GM12891 (cell line): ENCODE measurements around the gene GPC6.

Experiments
- DNase-seq: peaks from one replicate; pipeline ENCODE4 v3.0.0; 2011; ENCODE audit warnings: low spot score; ENCODE audit not compliant: insufficient read length
- FAIRE-seq: peaks from 2 replicates; lab custom pipeline; 2011; peaks lifted over from hg19 to GRCh38; lab: Jason Lieb, UNC
- PAX5 ChIP-seq: IDR thresholded peaks from 2 replicates; pipeline ENCODE4 v1.6.1; 2011; ENCODE audit warnings: low read length, moderate library complexity, mild to moderate bottlenecking; ENCODE audit not compliant: insufficient read depth, severe bottlenecking
- POLR2A ChIP-seq: IDR thresholded peaks from 2 replicates; pipeline ENCODE4 v1.6.1; 2011; ENCODE audit warnings: low read depth, low read length, control low read depth
- POLR2AphosphoS5 ChIP-seq: IDR thresholded peaks from 2 replicates; pipeline ENCODE4 v1.6.1; 2011; ENCODE audit warnings: low read depth, low read length, control low read depth
- POU2F2 ChIP-seq: IDR thresholded peaks from 2 replicates; pipeline ENCODE4 v1.6.1; 2011; ENCODE audit warnings: low read depth, mild to moderate bottlenecking, control low read depth, low read length, moderate library complexity
- SPI1 ChIP-seq: IDR thresholded peaks from 2 replicates; pipeline ENCODE4 v1.6.1; 2011; ENCODE audit warnings: low read depth, low read length, control low read depth
- TAF1 ChIP-seq: IDR thresholded peaks from 2 replicates; pipeline ENCODE4 v1.6.1; 2011; ENCODE audit warnings: low read depth, low read length, control low read depth

GPC6 gene

DNA sequence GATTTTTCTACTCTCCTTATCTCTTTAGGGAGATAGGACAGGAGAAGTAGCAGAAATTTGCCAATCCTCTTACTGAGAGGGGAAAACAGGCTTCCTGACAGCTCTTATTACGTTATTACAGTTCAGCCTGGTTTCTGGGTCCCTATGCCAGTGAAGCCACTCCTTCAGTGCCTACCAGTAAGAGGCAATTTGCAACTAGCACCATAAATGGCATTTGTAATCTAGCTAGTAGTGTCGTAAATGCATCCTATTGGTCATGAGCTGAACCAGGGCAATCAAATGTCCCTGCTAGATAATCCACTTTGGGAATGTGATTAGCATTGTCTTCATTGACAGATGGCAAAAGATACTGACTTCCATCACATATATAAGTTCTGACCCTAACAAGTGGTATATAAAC lies 824.1 kb downstream of the GPC6 start:
- TF ChIP-seq POU2F2 (no peak), SPI1 (no peak), POLR2AphosphoS5 (no peak), POLR2A (no peak), PAX5 (no peak)
- no peak for DNase-seq
- no peak for FAIRE-seq

DNA sequence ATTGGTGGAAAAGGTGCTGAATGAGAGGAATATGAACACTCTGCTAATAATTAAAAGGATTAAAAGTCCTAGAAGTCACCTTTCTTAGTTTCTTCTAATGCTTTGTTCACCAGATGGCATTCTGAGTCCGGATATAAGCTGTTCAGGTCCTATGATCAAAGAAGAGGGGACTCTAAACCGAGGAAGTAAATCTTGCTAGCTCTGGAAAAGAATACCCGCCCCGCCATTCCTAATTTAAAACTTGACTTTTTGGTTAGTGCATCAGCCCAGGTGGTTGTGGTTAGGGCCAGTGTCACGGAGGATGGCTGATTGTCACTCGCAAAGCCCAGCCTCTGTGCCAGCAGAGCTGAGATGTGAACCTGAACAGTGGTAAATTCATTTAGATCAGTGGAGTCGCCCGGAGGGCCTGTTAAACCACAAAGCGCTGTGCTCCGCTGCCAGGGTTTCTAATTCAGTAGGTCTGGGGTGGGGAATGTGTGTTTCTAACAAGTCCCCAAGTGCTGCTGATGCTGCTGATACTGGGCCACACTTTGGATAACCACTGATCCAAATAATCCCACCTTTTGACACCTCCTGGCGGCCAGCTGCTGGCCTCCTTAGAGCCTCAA lies 827.5 kb downstream of the GPC6 start:
- FAIRE-seq (no peak), DNase-seq (no peak)
- TF ChIP-seq POU2F2, result no peak
- TF ChIP-seq SPI1, result no peak
- no peak for TF ChIP-seq POLR2AphosphoS5
- no peak for TF ChIP-seq PAX5
- TF ChIP-seq POLR2A, result no peak
- no peak for TF ChIP-seq TAF1

DNA sequence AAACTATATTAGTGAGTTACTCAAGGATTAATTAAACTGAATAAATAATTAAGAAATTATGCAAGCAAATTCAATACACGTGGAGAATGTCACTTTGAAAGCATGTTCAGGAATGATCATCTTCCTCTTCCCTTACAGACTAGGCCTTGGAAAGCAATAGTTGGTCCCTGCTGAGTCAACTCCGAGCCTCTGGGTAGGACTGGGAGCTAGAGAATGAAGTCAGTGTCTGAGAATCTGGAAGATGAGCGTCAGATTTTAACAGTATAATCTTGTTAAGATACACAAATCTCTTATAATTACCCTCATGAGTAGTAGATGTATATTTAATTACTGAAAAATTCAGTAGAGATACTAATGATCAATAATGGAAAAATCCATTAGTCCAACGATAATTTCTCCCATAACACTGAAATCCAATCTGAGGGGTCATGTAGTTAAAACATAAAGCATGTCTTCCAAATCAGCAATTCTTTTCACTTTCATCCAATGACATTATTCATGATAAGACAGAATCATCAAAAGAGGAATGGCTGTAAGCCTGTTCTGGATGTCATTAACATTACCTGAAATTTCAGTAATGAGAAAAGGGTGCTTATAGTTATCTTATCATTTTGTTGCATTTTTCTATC lies 829.9 kb downstream of the GPC6 start:
- TF ChIP-seq PAX5 (no peak), POLR2AphosphoS5 (no peak), POU2F2 (no peak), SPI1 (no peak), TAF1 (no peak), POLR2A (no peak)
- DNase-seq, result no peak
- FAIRE-seq, result no peak

DNA sequence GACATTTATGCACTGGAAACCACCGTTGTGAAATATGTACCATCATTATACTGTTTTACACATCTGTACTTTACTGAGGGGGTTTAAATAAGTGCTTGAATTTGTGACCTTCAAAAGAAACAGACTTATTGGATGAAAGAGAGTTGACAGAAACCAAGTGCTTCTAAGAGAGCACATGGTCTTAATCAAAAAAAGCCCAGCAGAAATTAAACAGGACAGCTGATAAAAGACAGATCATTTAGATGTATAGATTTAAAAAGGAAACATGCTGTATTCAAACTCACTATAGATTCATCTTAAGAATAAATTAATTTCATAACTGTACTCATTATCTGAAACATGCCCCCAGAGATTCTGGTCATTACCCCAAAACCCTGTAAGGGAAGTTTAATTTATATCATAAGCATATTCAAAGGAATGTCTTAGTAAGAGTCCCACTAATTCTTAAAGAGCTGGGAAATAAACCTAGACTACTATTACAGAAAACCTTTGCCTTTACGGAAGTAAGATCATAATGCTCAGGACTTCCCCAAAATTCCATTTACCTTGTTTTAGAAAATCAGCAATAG lies 831.1 kb downstream of the GPC6 start:
- TF ChIP-seq TAF1 (no peak), POLR2AphosphoS5 (no peak), POLR2A (no peak), PAX5 (no peak), POU2F2 (no peak), SPI1 (no peak)
- FAIRE-seq (no peak), DNase-seq (no peak)

DNA sequence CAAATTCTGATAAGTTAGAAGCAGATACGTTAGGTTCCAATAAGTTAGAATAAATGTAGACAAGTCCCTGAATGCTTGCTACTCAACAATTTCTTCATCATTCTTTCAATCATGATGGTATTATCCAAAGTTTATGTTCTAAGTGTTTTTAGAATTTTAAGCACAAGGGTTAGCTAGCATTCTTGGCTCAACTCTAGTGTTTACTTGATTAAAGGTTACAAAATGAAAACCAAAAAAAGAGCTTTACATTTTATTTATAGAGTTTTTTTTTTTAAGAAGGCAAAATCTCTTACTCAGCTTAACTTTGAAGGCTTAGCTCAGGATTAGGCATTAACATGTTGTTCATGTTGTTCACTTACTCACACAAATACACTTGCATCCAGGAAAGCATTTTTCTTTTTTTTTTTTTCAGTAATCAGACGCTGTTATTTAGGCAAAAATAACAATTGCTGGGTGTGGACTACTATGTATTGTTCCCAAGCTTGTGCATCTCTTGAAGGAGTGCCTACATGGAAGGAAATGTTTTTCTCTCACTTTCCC lies 832.3 kb downstream of the GPC6 start:
- no peak for FAIRE-seq
- TF ChIP-seq PAX5, result no peak
- TF ChIP-seq POLR2A, result no peak
- no peak for DNase-seq

DNA sequence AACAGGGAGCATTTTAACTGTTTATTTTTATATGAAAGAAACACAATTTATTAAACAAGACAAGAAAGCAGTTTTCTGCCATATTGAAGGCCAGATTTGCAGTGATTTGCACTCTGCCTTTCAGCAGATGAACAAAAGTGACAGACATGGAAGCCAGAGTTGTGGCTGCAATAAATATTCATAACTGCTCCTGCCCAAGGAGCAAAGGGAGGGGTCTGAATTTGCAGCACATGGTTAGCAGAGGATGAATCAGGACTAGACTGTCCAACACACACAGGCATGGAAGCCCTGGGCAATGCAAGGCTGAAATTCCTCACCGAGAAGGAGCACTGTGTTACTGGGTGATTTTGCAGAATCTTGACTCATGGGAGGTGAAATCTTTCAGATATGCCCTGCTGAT lies 834.7 kb downstream of the GPC6 start:
- no peak for DNase-seq

DNA sequence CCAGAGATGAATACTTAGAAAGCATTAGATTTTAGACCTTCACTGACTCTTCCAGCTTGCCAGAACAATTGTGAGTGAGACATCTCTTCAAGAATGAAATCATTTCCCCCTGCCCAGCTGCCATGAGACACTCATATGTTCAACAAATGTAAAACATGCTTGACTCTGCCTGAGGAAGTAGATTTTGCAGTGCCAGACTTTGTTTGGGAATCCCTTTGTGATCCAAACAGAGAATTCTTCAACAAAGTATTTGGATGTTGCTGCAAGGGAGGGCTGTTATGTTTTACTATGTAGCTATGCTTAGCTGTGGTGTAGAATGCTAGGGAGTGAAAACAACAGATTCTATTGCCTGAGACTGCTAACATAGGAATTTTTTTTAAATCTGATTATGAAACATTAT lies 836.5 kb downstream of the GPC6 start:
- DNase-seq, result no peak
- no peak for FAIRE-seq
- TF ChIP-seq TAF1 (no peak), PAX5 (no peak), POLR2AphosphoS5 (no peak), POU2F2 (no peak), POLR2A (no peak), SPI1 (no peak)

More for the DNA sequence above, 834.7 kb downstream of the GPC6 start:
- no peak for FAIRE-seq
- TF ChIP-seq PAX5, result no peak
- no peak for TF ChIP-seq POU2F2
- TF ChIP-seq TAF1, result no peak
- no peak for TF ChIP-seq POLR2AphosphoS5
- TF ChIP-seq SPI1, result no peak
- TF ChIP-seq POLR2A, result no peak

DNA sequence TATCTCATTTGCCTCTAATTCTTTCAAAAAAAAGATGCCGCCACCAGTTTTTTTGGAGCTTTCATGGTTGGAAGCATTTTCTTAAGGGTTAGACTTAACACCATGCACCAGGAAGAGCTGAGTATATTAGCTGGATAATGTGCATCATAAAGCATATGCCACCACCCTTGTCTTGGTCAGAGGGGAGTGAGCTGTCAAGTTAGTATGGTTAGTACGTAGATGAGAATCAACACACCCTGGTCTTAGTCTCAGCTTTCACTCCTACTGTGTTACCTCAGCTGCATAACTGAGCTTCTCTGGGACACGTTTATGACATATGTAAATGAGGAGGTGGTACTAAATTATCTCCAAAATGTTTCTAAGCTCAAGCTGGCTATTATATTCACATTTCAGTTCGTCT lies 837.2 kb downstream of the GPC6 start:
- DNase-seq (no peak), FAIRE-seq (no peak)
- TF ChIP-seq PAX5, result no peak
- no peak for TF ChIP-seq POLR2AphosphoS5
- TF ChIP-seq POU2F2, result no peak
- TF ChIP-seq TAF1, result no peak
- no peak for TF ChIP-seq POLR2A
- TF ChIP-seq SPI1, result no peak

DNA sequence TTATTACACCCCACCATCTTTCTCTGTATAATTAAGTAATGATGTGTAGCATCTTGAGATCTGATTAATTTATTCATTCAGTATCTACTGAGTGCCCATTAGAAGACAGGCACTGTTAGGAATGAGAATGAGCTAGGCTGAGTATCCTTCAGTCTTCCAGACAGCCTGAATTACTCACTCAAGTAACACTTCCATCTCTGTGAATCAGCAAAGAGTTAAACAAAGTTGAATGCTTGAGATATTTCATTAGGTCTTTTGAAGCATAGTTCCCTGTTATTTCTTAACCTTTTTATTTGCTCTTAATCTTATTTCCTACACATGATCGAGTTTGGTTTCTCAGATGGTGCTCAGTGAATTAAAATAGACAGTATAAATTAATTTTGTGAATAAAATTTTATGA lies 839.1 kb downstream of the GPC6 start:
- DNase-seq, result no peak
- TF ChIP-seq POU2F2 (no peak), POLR2A (no peak), POLR2AphosphoS5 (no peak), SPI1 (no peak), TAF1 (no peak), PAX5 (no peak)
- no peak for FAIRE-seq
